NB4 (cell line): ENCODE results near the gene EPHA1.

Experiments used
- DNase-seq: peaks from one replicate; pipeline ENCODE4 v3.0.0; 2010; ENCODE audit warnings: low read depth
- H3K4me3 ChIP-seq: one replicate; pipeline ENCODE4 v1.5.1; 2011; ENCODE audit warnings: mild to moderate bottlenecking, low read depth, low read length, moderate library complexity
- MAX ChIP-seq: IDR thresholded peaks from 2 replicates; pipeline ENCODE4 v1.6.1; 2011; ENCODE audit warnings: low read depth, low read length
- MYC ChIP-seq: IDR thresholded peaks from 2 replicates; pipeline ENCODE4 v1.6.1; 2011; ENCODE audit warnings: low read depth, low read length
- POLR2A ChIP-seq: IDR thresholded peaks from 2 replicates; pipeline ENCODE4 v1.6.1; 2011; ENCODE audit warnings: mild to moderate bottlenecking; ENCODE audit not compliant: insufficient read length; ENCODE audit errors: extremely low read depth
- TF ChIP-seq, protein P1 (sequence below): IDR thresholded peaks from one replicate; pipeline ENCODE4 v1.5.1; 2012; ENCODE audit warnings: low read depth, low read length

EPHA1 gene

GRCh38 chr7:143408686-143409561 lies at the start of gene EPHA1:
Gene EPHA1 (minus strand): TSS chr7:143408856. CDS start chr7:143408805, 51 bp downstream.
- peak; percentile 60 for DNase-seq
- H3K4me3 ChIP-seq = peak within 1 kb of the TSS; percentile 64
- TF ChIP-seq, protein P1, sequence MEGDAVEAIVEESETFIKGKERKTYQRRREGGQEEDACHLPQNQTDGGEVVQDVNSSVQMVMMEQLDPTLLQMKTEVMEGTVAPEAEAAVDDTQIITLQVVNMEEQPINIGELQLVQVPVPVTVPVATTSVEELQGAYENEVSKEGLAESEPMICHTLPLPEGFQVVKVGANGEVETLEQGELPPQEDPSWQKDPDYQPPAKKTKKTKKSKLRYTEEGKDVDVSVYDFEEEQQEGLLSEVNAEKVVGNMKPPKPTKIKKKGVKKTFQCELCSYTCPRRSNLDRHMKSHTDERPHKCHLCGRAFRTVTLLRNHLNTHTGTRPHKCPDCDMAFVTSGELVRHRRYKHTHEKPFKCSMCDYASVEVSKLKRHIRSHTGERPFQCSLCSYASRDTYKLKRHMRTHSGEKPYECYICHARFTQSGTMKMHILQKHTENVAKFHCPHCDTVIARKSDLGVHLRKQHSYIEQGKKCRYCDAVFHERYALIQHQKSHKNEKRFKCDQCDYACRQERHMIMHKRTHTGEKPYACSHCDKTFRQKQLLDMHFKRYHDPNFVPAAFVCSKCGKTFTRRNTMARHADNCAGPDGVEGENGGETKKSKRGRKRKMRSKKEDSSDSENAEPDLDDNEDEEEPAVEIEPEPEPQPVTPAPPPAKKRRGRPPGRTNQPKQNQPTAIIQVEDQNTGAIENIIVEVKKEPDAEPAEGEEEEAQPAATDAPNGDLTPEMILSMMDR = peak; percentile 44
- TF ChIP-seq MYC = no peak

DNA sequence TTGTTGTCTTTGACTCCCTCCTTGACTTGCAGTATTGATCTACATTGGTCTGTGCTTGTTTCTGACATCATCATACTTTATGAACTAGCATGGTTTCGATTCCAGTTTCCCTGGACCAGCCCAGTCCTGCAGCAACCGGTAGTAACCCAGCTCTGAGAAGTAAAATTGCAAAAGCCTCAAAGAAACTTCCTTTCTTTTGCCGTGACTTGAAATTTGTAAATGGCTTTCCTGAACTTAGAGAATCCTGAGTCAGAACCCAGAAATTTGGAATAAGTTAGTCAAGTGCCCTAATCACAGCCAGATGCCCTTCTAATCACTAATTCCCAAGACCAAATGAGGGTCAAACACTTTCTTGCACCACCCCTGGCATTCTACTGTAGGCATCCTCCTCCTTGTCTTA lies 49.6 kb upstream of the EPHA1 start:
- no peak for DNase-seq
- no peak for TF ChIP-seq POLR2A
- H3K4me3 ChIP-seq = no peak overlapping the region

DNA sequence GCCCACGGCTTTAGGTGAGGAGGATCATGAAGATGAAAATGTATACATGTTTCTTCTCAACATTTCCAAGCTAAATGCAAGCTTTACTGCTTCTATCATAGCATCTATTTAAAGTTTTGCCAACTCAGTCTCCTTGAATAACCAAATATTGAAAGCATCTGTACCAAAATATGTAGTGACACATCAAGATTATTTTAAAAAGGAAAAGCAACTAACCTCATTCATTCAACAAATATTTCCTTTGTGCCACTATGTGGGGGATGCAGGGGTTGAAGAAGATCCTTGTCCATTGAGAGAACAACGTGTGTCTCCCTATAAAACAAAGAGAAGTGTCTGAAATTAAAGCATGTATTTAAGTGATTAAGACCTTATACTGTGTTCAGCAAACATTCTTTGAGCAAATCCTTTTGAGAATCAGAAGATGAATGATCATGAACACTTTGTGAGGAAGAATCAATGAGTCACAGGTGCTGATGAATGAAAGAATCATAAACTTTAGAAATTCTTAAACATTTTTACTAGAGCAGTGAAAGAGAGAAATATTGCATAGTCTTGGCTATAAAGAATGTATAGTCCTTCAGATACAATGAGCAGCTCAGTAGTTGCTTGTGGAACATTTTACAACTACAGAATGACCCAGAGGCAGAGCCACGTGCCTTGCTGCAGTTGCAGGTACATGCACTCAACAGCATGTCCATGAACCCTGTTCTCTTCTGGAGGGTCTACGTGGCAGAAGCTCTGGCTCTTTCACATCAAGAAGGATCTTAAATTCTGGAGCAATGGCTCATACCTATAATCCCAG lies 48.5 kb upstream of the EPHA1 start:
- no peak for TF ChIP-seq MYC
- TF ChIP-seq, protein P1 = no peak
- DNase-seq = no peak

GRCh38 chr7:143455942-143456341 lies 47.3 kb upstream of the EPHA1 start:
- DNase-seq = no peak
- H3K4me3 ChIP-seq = no peak overlapping the region
- no peak for TF ChIP-seq MYC
- TF ChIP-seq MAX = no peak
- TF ChIP-seq, protein P1 = no peak
- TF ChIP-seq POLR2A = no peak

More for the DNA sequence above, 48.5 kb upstream of the EPHA1 start:
- no peak overlapping the region for H3K4me3 ChIP-seq

- H3K4me3 ChIP-seq = no peak overlapping the region
- no peak for TF ChIP-seq MAX
- no peak for TF ChIP-seq POLR2A
- no peak for DNase-seq
Measured at GRCh38 chr7:143455491-143455890, 46.8 kb upstream of the EPHA1 start.

DNA sequence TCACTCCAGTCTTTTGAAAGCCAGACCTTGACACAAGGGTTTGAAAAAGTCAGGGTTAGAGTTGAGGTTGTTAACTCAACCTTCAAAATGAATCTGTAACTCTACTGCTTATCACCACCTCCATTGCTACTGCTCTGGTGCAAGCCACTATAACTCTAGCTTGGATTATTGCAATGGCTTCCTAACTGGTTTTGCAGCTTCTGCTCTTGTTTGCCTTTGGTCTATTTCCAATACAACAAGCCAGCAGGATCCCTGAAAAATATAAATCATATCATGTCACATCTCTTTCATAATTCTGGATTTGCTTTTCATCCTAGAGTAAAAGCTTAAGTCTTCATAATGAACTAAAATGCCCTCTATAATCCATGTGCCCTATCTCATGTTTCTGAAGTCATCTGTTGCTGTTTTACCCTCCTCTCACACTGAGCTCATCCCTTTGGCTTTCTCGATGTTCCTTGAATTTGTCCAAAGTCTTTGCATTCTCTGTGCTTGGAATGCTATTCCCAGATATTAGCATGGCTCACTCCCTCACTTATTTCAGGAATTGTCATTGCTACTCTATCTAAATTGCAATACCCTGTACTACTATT lies 45.5 kb upstream of the EPHA1 start:
- no peak overlapping the region for H3K4me3 ChIP-seq
- TF ChIP-seq MAX (no peak), MYC (no peak), POLR2A (no peak)
- TF ChIP-seq, protein P1 = no peak
- no peak for DNase-seq
